SK-N-SH treated with all-trans-retinoic acid at 6 μM for 48 hours (cell line): ENCODE data around the gene PIGU.

Experiments used
- ATAC-seq: fragments of 200-7000 bp; cut with Tn5 transposase; 3 replicates; pipeline ENCODE4 v1.9.1; 2020; ENCODE audit warnings: mild to moderate bottlenecking, moderate library complexity
- ARNTL ChIP-seq: fragments of 450-650 bp; formaldehyde crosslinking; IDR thresholded peaks from 2 replicates; pipeline ENCODE4 v1.5.0; 2020; ENCODE audit warnings: low read depth, mild to moderate bottlenecking, moderate library complexity, borderline replicate concordance
- BACH2 ChIP-seq: fragments of 250-450 bp; sonication (Bioruptor Pico); IDR thresholded peaks from 2 replicates; pipeline ENCODE4 v1.9.0; 2021; ENCODE audit warnings: mild to moderate bottlenecking, borderline replicate concordance
- CREB5 ChIP-seq: fragments of 250-450 bp; sonication (Bioruptor Pico); IDR thresholded peaks from 2 replicates; pipeline ENCODE4 v1.5.1; 2020; ENCODE audit warnings: low read depth, mild to moderate bottlenecking, moderate library complexity
- CSDC2 ChIP-seq: fragments of 250-450 bp; sonication (Bioruptor Pico); IDR thresholded peaks from 2 replicates; pipeline ENCODE4 v1.5.0; 2020; ENCODE audit warnings: mild to moderate bottlenecking, moderate library complexity
- ESRRG ChIP-seq: fragments of 250-450 bp; sonication (Bioruptor Pico); IDR thresholded peaks from 2 replicates; pipeline ENCODE4 v1.6.1; 2021; ENCODE audit warnings: mild to moderate bottlenecking
- GLIS3 ChIP-seq: fragments of 250-450 bp; sonication (Bioruptor Pico); IDR thresholded peaks from 2 replicates; pipeline ENCODE4 v1.5.0; 2020; ENCODE audit warnings: mild to moderate bottlenecking, moderate library complexity
- ISL1 ChIP-seq: fragments of 250-450 bp; sonication (Bioruptor Pico); IDR thresholded peaks from 2 replicates; pipeline ENCODE4 v2.1.2; 2022; ENCODE audit warnings: mild to moderate bottlenecking, moderate library complexity
- OSR1 ChIP-seq: fragments of 250-450 bp; sonication (Bioruptor Pico); IDR thresholded peaks from 2 replicates; pipeline ENCODE4 v1.8.0; 2022; ENCODE audit warnings: moderate library complexity, mild to moderate bottlenecking, inconsistent platforms
- PATZ1 ChIP-seq: fragments of 250-450 bp; sonication (Bioruptor Pico); IDR thresholded peaks from 2 replicates; pipeline ENCODE4 v1.8.0; 2020; ENCODE audit warnings: mild to moderate bottlenecking, moderate library complexity, borderline replicate concordance
- PPARA ChIP-seq: fragments of 250-450 bp; sonication (Bioruptor Pico); IDR thresholded peaks from 2 replicates; pipeline ENCODE4 v1.5.0; 2020; ENCODE audit warnings: mild to moderate bottlenecking, borderline replicate concordance
- RARB ChIP-seq: fragments of 250-450 bp; sonication (Bioruptor Pico); IDR thresholded peaks from 2 replicates; pipeline ENCODE4 v1.8.0; 2021; ENCODE audit warnings: mild to moderate bottlenecking, moderate library complexity
- SNAI2 ChIP-seq: fragments of 250-450 bp; sonication (Bioruptor Pico); IDR thresholded peaks from 2 replicates; pipeline ENCODE4 v1.5.0; 2020; ENCODE audit warnings: mild to moderate bottlenecking, moderate library complexity
- TCF4 ChIP-seq: fragments of 250-450 bp; sonication (Bioruptor Pico); IDR thresholded peaks from 2 replicates; pipeline ENCODE4 v1.8.0; 2021; ENCODE audit warnings: mild to moderate bottlenecking, moderate library complexity, borderline replicate concordance
- TOX ChIP-seq: fragments of 250-450 bp; sonication (Bioruptor Pico); IDR thresholded peaks from 2 replicates; pipeline ENCODE4 v1.8.0; 2021; ENCODE audit warnings: mild to moderate bottlenecking, moderate library complexity, borderline replicate concordance
- TSHZ2 ChIP-seq: fragments of 250-450 bp; sonication (Bioruptor Pico); IDR thresholded peaks from 2 replicates; pipeline ENCODE4 v1.5.0; 2020; ENCODE audit warnings: mild to moderate bottlenecking, moderate library complexity
- ZC3H10 ChIP-seq: fragments of 250-450 bp; sonication (Bioruptor Pico); IDR thresholded peaks from 2 replicates; pipeline ENCODE4 v1.5.1; 2021; ENCODE audit warnings: mild to moderate bottlenecking, moderate library complexity
- ZFP3 ChIP-seq: fragments of 250-450 bp; sonication (Bioruptor Pico); IDR thresholded peaks from 2 replicates; pipeline ENCODE4 v1.5.0; 2020; ENCODE audit warnings: mild to moderate bottlenecking, moderate library complexity
- ZFP30 ChIP-seq: fragments of 450-650 bp; formaldehyde crosslinking; IDR thresholded peaks from 2 replicates; pipeline ENCODE4 v1.5.0; 2022; ENCODE audit warnings: mild to moderate bottlenecking, moderate library complexity
- ZNF565 ChIP-seq: fragments of 450-650 bp; formaldehyde crosslinking; conservative IDR thresholded peaks from 2 replicates; pipeline ENCODE4 v1.5.0; 2020; ENCODE audit warnings: low read depth, mild to moderate bottlenecking, moderate library complexity
- ZNF70 ChIP-seq: fragments of 450-650 bp; formaldehyde crosslinking; IDR thresholded peaks from 2 replicates; pipeline ENCODE4 v1.5.0; 2020; ENCODE audit warnings: mild to moderate bottlenecking, moderate library complexity
- TF ChIP-seq, protein P1 (sequence below): fragments of 250-450 bp; sonication (Bioruptor Pico); IDR thresholded peaks from 2 replicates; pipeline ENCODE4 v1.8.0; 2021; ENCODE audit warnings: low read depth, mild to moderate bottlenecking, moderate library complexity, borderline replicate concordance

The PIGU gene

GRCh38 chr20:34604980-34605788 is 71.7 kb downstream of the PIGU start:
- peak; percentile 74 for ATAC-seq
- no peak for TF ChIP-seq RARB (CRISPR knock-in tag)
- no peak for TF ChIP-seq OSR1
- TF ChIP-seq BACH2 (CRISPR knock-in tag) = no peak
- no peak for TF ChIP-seq ESRRG (CRISPR knock-in tag)
- TF ChIP-seq ZFP3 (CRISPR knock-in tag) = no peak
- TF ChIP-seq ARNTL (CRISPR knock-in tag) = no peak
- no peak for TF ChIP-seq ZNF70 (CRISPR knock-in tag)
- no peak for TF ChIP-seq ZNF565 (CRISPR knock-in tag)
- no peak for TF ChIP-seq TSHZ2
- no peak for TF ChIP-seq ZFP30 (CRISPR knock-in tag)
- no peak for TF ChIP-seq CSDC2 (CRISPR knock-in tag)
- TF ChIP-seq CREB5 (CRISPR knock-in tag) = no peak
- TF ChIP-seq, protein P1, sequence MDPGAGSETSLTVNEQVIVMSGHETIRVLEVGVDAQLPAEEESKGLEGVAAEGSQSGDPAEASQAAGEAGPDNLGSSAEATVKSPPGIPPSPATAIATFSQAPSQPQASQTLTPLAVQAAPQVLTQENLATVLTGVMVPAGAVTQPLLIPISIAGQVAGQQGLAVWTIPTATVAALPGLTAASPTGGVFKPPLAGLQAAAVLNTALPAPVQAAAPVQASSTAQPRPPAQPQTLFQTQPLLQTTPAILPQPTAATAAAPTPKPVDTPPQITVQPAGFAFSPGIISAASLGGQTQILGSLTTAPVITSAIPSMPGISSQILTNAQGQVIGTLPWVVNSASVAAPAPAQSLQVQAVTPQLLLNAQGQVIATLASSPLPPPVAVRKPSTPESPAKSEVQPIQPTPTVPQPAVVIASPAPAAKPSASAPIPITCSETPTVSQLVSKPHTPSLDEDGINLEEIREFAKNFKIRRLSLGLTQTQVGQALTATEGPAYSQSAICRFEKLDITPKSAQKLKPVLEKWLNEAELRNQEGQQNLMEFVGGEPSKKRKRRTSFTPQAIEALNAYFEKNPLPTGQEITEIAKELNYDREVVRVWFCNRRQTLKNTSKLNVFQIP (CRISPR knock-in tag) = no peak
- no peak for TF ChIP-seq PATZ1
- no peak for TF ChIP-seq SNAI2
- TF ChIP-seq TOX (CRISPR knock-in tag) = no peak
- TF ChIP-seq GLIS3 (CRISPR knock-in tag) = no peak
- no peak for TF ChIP-seq ISL1 (CRISPR knock-in tag)
- no peak for TF ChIP-seq ZC3H10 (CRISPR knock-in tag)
- TF ChIP-seq TCF4 (CRISPR knock-in tag) = no peak

DNA sequence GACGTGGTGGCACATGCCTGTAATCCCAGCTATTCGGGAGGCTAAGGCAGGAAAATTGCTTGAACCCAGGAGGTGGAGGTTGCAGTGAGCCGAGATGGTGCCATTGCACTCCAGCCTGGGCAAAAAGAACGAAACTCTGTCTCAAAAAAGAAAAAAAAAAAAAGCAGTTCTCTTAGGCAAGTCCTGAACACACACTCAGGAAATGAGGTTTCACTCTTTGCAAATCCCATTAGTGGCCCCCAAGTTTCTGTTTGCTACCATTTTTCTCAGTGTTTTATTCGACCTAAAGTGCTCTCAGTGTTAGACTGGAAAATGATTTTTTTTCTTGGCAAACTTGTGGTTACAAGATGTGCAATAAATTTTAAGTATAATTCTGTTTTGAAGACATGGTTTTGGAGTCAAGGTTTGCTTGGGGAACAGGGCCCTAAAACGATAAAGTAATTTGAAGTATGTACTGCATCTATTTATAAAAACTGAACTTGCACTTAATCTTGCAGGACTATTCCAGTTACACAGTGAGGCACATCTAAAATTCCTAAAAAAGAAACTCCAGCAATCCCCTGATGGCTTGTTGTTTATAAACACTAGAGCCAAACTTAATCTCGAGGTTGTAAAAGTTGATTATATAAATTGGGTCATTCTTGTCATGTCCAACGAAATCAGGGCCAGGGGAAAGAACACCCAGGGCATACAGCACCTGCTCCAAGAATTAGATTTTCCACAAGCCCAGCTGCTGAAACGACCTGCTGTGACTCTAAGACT is 75.8 kb downstream of the PIGU start:
- ATAC-seq = no peak
- TF ChIP-seq ARNTL (CRISPR knock-in tag) = no peak
- no peak for TF ChIP-seq BACH2 (CRISPR knock-in tag)
- no peak for TF ChIP-seq TOX (CRISPR knock-in tag)
- no peak for TF ChIP-seq PPARA (CRISPR knock-in tag)
- no peak for TF ChIP-seq RARB (CRISPR knock-in tag)
- TF ChIP-seq ISL1 (CRISPR knock-in tag) = no peak
